ENCODE data around the gene FLT1. TPM values are rescaled to one million over a fixed set of nuclear protein-coding genes. Genes with fewer than 3 reads are reported as not detected.

Gene FLT1
- total RNA-seq, 4 donors from 2014 or later, result 19.3 to 48.6 (median 24.4) TPM

DNA sequence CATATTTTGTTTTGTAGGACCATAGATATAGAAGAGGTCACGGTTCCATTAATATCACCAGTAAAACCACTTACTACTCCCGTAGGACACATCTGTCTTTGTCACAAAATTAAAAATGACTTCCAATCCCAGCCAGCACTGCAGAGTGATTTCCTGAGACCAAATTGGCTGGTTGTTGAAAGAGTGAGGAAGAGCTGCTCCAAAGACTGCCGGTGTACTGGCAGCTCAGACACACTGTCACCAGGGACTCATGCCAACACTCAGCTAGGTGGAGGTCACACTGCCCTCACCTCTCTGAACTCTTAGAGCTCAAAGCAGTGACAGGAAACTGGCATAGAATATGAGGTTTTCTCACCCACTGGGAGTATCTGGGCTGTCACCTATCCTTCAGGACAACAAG, 52.1 kb downstream of the FLT1 start:
- Histone ChIP-seq H3K9me3 (peaks cover 0 to 21% (median 1%) of the 10 kb centered on the region in 4 donors), H3K36me3 (no peaks in the 10 kb centered on the region), H3K27ac (no peak overlapping the region), H3K4me3 (no peak overlapping the region), H3K4me1 (no peaks in the 10 kb centered on the region), H3K27me3 (no peaks in the 10 kb centered on the region)
- TF ChIP-seq, protein P1, sequence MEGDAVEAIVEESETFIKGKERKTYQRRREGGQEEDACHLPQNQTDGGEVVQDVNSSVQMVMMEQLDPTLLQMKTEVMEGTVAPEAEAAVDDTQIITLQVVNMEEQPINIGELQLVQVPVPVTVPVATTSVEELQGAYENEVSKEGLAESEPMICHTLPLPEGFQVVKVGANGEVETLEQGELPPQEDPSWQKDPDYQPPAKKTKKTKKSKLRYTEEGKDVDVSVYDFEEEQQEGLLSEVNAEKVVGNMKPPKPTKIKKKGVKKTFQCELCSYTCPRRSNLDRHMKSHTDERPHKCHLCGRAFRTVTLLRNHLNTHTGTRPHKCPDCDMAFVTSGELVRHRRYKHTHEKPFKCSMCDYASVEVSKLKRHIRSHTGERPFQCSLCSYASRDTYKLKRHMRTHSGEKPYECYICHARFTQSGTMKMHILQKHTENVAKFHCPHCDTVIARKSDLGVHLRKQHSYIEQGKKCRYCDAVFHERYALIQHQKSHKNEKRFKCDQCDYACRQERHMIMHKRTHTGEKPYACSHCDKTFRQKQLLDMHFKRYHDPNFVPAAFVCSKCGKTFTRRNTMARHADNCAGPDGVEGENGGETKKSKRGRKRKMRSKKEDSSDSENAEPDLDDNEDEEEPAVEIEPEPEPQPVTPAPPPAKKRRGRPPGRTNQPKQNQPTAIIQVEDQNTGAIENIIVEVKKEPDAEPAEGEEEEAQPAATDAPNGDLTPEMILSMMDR (IDR thresholded peaks at IDR 0.05), result no peak
- no peak for TF ChIP-seq EP300 (IDR thresholded peaks at IDR 0.05)
- WGBS, 2 donors, result 52 to 53% methylated on average over 3 of the region's 3 CpGs
- no peak for DNase-seq (ENCODE audit: low spot score in 2 of 2)

- no peak for DNase-seq (ENCODE audit: low spot score in 2 of 2)
- Histone ChIP-seq H3K27ac (no peak overlapping the region), H3K9me3 (peaks cover 0 to 18% (median 0%) of the 10 kb centered on the region in 4 donors), H3K27me3 (no peaks in the 10 kb centered on the region), H3K4me1 (no peaks in the 10 kb centered on the region), H3K4me3 (no peak overlapping the region), H3K36me3 (no peaks in the 10 kb centered on the region)
- TF ChIP-seq, protein P1 (IDR thresholded peaks at IDR 0.05), result no peak
- TF ChIP-seq EP300 (IDR thresholded peaks at IDR 0.05) (no peak), POLR2A (IDR thresholded peaks at IDR 0.05) (no peak)
Observed at GRCh38 chr13:28441529-28441928, 53.4 kb downstream of the FLT1 start.

- no peak for DNase-seq (ENCODE audit: low spot score in 2 of 2)
- WGBS, 2 donors, result 69 to 71% methylated on average over 4 of the region's 4 CpGs
- H3K27ac ChIP-seq, result no peak overlapping the region
- no peaks in the 10 kb centered on the region for H3K36me3 ChIP-seq
- TF ChIP-seq EP300 (IDR thresholded peaks at IDR 0.05), result no peak
- TF ChIP-seq, protein P1 (IDR thresholded peaks at IDR 0.05), result no peak
- no peaks in the 10 kb centered on the region for H3K27me3 ChIP-seq
- no peak overlapping the region for H3K4me3 ChIP-seq
- H3K9me3 ChIP-seq, result peaks cover 0 to 15% (median 0%) of the 10 kb centered on the region in 4 donors
- H3K4me1 ChIP-seq, result no peaks in the 10 kb centered on the region
Observed at GRCh38 chr13:28440774-28441504, 54.0 kb downstream of the FLT1 start.

GRCh38 chr13:28438598-28439334, 56.2 kb downstream of the FLT1 start:
- no peaks in the 10 kb centered on the region for H3K27me3 ChIP-seq
- peaks cover 0 to 12% (median 0%) of the 10 kb centered on the region in 4 donors for H3K9me3 ChIP-seq
- H3K36me3 ChIP-seq, result no peaks in the 10 kb centered on the region
- 60 to 70% methylated on average over 11 to 12 of the region's 12 CpGs for WGBS, 2 donors
- H3K4me3 ChIP-seq, result no peak overlapping the region
- no peak overlapping the region for H3K27ac ChIP-seq
- TF ChIP-seq, protein P1 (IDR thresholded peaks at IDR 0.05), result no peak
- TF ChIP-seq EP300 (IDR thresholded peaks at IDR 0.05), result no peak
- no peak for TF ChIP-seq POLR2A (IDR thresholded peaks at IDR 0.05)
- H3K4me1 ChIP-seq, result peaks cover 0 to 3% (median 0%) of the 10 kb centered on the region in 4 donors
- DNase-seq (ENCODE audit: low spot score in 2 of 2), result no peak

DNA sequence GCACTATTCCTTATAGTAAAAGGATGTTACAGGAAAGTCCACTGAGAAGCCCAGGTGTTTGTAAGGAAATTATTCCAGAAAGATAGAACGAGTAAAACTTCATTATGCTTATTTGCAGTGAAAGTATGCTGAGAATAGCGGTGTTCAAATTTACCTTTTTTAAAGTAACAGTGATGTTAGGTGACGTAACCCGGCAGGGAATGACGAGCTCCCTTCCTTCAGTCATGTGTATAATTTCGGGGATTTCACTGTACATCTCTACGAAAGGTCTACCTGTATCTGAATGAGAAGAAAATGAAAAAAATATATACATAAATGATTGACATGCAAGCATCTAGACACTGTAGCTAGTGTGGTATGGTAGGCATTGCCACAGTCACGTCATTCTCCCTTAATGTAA, 56.9 kb downstream of the FLT1 start:
- no peak overlapping the region for H3K4me3 ChIP-seq
- no peak overlapping the region for H3K27ac ChIP-seq
- H3K4me1 ChIP-seq, result peaks cover 0 to 6% (median 0%) of the 10 kb centered on the region in 4 donors
- no peaks in the 10 kb centered on the region for H3K36me3 ChIP-seq
- TF ChIP-seq, protein P1 (IDR thresholded peaks at IDR 0.05), result no peak
- no peak for TF ChIP-seq EP300 (IDR thresholded peaks at IDR 0.05)
- TF ChIP-seq POLR2A (IDR thresholded peaks at IDR 0.05), result no peak
- H3K27me3 ChIP-seq, result no peaks in the 10 kb centered on the region
- peaks cover 0 to 12% (median 0%) of the 10 kb centered on the region in 4 donors for H3K9me3 ChIP-seq
- WGBS, 2 donors, result 92 to 93% methylated on average over 8 of the region's 8 CpGs
- no peak for DNase-seq (ENCODE audit: low spot score in 2 of 2)
